Right lobe of liver (tissue), 6 donors: ENCODE measurements around the gene GNAI3. TPM values are rescaled to one million over a fixed set of nuclear protein-coding genes. Genes with fewer than 3 reads are reported as not detected.

ENCODE experiments used
- ATAC-seq, 4 donors: fragments of 200-7000 bp; cut with Tn5 transposase; one replicate each; pipeline ENCODE4 v1.9.1; 2020; ENCODE audit warnings: mild to moderate bottlenecking in 4 of 4, moderate library complexity in 4 of 4
- DNase-seq, 3 donors: peaks; one replicate each; pipeline ENCODE4 v3.0.0-alpha.2; 2020
- H3K27ac ChIP-seq, 3 donors: fragments of 200-600 bp; one replicate each; pipeline ENCODE4 v1.8.0; 2022
- H3K27me3 ChIP-seq, 2 donors: fragments of 200-600 bp; one replicate each; pipeline ENCODE4 v1.8.0; 2022
- H3K36me3 ChIP-seq, 4 donors: fragments of 200-600 bp; sonication (generic) in 1 of 4; one replicate each; pipeline versions ENCODE4 v1.5.1 to v1.8.0; 2017 to 2022; ENCODE audit warnings: control low read depth in 1 of 4
- H3K4me1 ChIP-seq, 4 donors: fragments of 200-600 bp; sonication (generic) in 1 of 4; one replicate each; pipeline versions ENCODE4 v1.5.1 to v1.8.0; 2017 to 2022; ENCODE audit warnings: control low read depth in 1 of 4
- H3K4me3 ChIP-seq, 3 donors: fragments of 200-600 bp; one replicate each; pipeline ENCODE4 v1.8.0; 2022
- H3K9me3 ChIP-seq, 4 donors: fragments of 200-600 bp; sonication (generic) in 1 of 4; one replicate each; pipeline versions ENCODE4 v1.5.1 to v1.8.0; 2017 to 2022; ENCODE audit warnings: control low read depth in 1 of 4
- POLR2A ChIP-seq: fragments of 450-650 bp; IDR thresholded peaks from one replicate; pipeline ENCODE4 v1.6.1; 2017; ENCODE audit warnings: antibody characterized with exemption, mild to moderate bottlenecking
- WGBS: methylation state at CpG from one replicate; pipeline ENCODE4 v1.1.6; 2018; ENCODE audit warnings: low coverage, low lambda C conversion rate; ENCODE audit not compliant: insufficient coverage; ENCODE audit errors: missing lambda C conversion rate; 5-methylcytosine and 5-hydroxymethylcytosine counted together
- intact Hi-C, 2 donors: fragments of 100-400 bp; cut with DNase I; formaldehyde crosslinking; loops; one replicate each; pipeline versions ENCODE4 v1.11.2 to v1.14.1; 2022
- long read RNA-seq: library from polyadenylated mRNA; unstranded; transcript quantifications from one replicate; pipeline ENCODE4 v2.0.0, GENCODE V29; 2019
- total RNA-seq, 6 experiments: library from RNA; depleted of rRNA in 2 of 6; stranded (reverse); fragments of >200 nt in 2 of 6; fragmentation: NEBNext Ultra II Directional in 3 of 6; extraction: Animal tissue kit (Norgen Biotek cat#: 25700) in 3 of 6; gene quantifications; one replicate each; pipeline versions ENCODE4 v1.1.0 to v1.2.4, GENCODE V29; 2016 to 2023
- TF ChIP-seq, protein P1 (sequence below), 4 donors: fragments of 200-600 bp in 3 of 4; fragments of 450-650 bp in 1 of 4; IDR thresholded peaks; one replicate each; pipeline versions ENCODE4 v1.5.1 to v1.8.0; 2016 to 2022; ENCODE audit warnings: antibody characterized with exemption in 4 of 4, mild to moderate bottlenecking in 2 of 4
- donor health status: DM: no; HTN: yes; CAD: no.
- donor health status: DM: no; HTN: no; CAD: no.
- donor health status: DM: no; HTN: no; CAD: no.
- donor health status: DM: no; HTN: yes; CAD: no.
- donor health status: DM: no; HTN: yes; CAD: no.

The GNAI3 gene
- total RNA-seq = 1 to 10 TPM; 2.5 to 4.3 (median 3.3) TPM
- long read RNA-seq, full-length matches to known transcripts = 8 of 10 reads
- long read RNA-seq, partial matches to known transcripts = 1 of 10 reads
- long read RNA-seq, other reads (novel, unspliced or antisense) = 1 of 10 reads

DNA sequence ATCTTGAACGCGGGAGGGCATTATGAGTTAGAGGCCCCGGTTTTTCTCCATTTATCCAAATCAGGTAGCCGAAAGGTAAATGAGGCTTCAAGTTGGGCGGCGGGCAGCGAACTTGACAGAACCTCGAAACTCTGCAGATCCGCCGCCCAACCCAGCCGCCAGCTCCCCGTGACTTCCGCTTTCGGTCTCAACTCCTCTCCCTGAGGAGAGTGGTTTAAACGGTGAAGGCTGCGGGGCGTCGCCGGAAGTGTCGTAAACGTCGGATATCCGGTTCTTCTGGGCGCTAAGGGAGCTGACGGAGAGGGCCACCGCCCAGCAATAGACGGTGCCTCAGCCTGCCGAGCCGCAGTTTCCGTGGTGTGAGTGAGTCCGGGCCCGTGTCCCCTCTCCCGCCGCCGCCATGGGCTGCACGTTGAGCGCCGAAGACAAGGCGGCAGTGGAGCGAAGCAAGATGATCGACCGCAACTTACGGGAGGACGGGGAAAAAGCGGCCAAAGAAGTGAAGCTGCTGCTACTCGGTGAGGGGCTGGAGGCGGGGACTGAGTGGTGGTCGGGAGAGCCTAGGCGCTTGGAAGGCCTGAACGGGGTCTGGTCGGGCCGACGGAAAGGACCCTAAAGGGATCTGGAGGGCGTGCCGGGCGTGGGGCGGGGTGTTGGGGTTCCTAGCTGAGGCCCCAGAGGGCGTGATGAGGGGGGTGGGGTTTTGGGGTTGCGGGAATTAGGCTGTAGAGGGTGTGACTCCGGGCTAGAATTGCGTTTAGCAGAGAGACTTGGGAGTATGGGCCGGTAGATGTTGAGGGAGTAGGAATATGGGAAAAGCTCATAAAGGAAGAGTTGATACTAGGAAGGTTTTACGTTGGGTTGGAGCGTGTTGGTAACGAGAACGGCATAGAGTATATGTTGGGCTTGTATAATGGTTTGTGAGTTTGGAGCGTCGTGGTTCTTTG is at the start of gene GNAI3:
GNAI3 (plus strand) TSS at position 295 of the 947 bp plus-strand sequence; CDS start at position 401, 106 bp downstream.
- TF ChIP-seq, protein P1, sequence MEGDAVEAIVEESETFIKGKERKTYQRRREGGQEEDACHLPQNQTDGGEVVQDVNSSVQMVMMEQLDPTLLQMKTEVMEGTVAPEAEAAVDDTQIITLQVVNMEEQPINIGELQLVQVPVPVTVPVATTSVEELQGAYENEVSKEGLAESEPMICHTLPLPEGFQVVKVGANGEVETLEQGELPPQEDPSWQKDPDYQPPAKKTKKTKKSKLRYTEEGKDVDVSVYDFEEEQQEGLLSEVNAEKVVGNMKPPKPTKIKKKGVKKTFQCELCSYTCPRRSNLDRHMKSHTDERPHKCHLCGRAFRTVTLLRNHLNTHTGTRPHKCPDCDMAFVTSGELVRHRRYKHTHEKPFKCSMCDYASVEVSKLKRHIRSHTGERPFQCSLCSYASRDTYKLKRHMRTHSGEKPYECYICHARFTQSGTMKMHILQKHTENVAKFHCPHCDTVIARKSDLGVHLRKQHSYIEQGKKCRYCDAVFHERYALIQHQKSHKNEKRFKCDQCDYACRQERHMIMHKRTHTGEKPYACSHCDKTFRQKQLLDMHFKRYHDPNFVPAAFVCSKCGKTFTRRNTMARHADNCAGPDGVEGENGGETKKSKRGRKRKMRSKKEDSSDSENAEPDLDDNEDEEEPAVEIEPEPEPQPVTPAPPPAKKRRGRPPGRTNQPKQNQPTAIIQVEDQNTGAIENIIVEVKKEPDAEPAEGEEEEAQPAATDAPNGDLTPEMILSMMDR (IDR thresholded peaks at IDR 0.05) = no peak
- peak; percentile 99 for TF ChIP-seq POLR2A
- under 1% methylated on average over 64 of the region's 68 CpGs for WGBS
- intact Hi-C loops = loop anchor here (10.0 kb wide), 3 partner anchors 76 to 226 kb away; partner anchors contain the start of gene EPS8L3 (in 1 of the 2)

DNA sequence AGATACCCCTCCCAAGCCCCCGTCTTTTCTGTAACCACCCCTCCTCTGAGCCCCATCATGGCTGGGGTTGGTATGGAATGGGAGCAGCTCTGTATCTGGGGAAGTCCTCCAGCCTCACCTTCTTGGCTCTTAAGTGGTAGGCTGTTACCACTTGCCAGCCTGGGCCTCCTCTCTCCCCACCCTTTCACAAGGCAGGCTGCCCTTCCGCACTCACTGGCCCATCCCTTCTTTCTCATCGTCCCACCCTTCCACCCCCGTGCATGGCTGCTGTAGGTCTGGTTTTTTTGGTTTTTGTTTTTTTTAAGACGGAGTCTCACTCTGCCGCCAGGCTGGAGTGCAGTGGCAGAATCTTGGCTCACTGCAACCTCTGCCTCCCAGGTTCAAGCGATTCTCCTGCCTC is 49.3 kb upstream of the GNAI3 start:
- no peak for ATAC-seq
- Histone ChIP-seq H3K36me3 (peaks cover 0 to 13% (median 0%) of the 10 kb centered on the region in 4 donors), H3K9me3 (no peaks in the 10 kb centered on the region), H3K4me3 (no peak overlapping the region), H3K27me3 (no peaks in the 10 kb centered on the region), H3K4me1 (peaks cover 0 to 6% (median 2%) of the 10 kb centered on the region in 4 donors), H3K27ac (no peak overlapping the region)
- 82% methylated on average over 6 of the region's 7 CpGs for WGBS
- DNase-seq = no peak
- intact Hi-C loops = loop anchor here in 1 of 2 donors (5.0 kb wide), 1 partner anchor 33 kb away; no protein-coding TSS in a partner anchor
- TF ChIP-seq, protein P1 (IDR thresholded peaks at IDR 0.05) = no peak
- TF ChIP-seq POLR2A = no peak

More for the DNA sequence above, at the start of gene GNAI3:
- Histone ChIP-seq H3K4me3 (peak within 1 kb of the TSS; percentile 85 to 89 (median 88)), H3K27me3 (no peaks in the 10 kb centered on the region), H3K9me3 (no peaks in the 10 kb centered on the region), H3K27ac (peak within 1 kb of the TSS; percentile 92 to 97 (median 95)), H3K36me3 (no peaks in the 10 kb centered on the region), H3K4me1 (peaks cover 0 to 28% (median 3%) of the 10 kb centered on the region in 4 donors)
- DNase-seq (peak; percentile 96 to 98 (median 98)), ATAC-seq (peak; percentile 93 to 97 (median 94))

DNA sequence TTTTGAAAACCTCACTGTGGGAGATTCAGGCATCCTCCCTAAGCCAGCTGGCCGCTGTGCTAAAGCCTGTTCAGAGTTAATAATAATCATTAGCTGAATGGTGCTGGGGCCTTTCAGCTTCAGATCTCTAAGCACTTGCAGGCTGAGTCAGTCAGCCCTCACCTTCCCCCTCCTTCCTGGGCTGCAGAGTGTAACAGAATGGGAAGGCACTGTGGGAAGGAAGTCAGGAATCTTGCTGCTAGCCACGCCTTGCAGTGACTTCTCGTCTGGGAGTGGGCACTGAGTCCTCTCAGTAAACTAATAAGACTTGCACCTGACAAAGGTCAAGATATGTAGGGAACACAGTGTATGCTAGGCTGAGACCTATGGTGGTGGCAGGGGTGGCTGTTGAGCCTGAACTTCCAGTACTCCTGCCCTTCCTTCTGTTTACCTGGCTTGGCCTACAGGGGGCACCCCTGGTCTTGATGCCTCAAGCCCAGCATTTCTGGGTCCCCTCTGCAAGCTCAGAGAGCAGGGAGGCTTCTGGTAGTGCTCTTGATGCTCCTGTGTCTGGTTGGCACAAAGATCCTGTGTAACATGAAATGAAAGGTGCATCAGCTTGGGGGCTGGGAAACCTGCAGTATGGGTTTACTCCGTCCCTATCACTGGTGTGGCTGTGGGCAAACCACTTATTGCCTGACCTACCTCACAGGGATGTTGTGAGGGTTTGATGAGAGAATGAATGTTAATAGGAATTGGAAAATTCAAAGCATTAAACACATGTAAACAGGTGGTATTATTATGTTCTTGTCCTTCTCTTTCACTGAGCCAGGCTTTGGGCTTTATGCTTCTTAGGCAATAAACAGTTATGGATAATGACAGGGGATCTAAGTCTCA is 48.5 kb upstream of the GNAI3 start:
- H3K27me3 ChIP-seq = no peaks in the 10 kb centered on the region
- no peak overlapping the region for H3K27ac ChIP-seq
- H3K4me1 ChIP-seq = peaks cover 0 to 2% (median under 1%) of the 10 kb centered on the region in 4 donors
- no peaks in the 10 kb centered on the region for H3K9me3 ChIP-seq
- H3K4me3 ChIP-seq = no peak overlapping the region
- TF ChIP-seq, protein P1 (IDR thresholded peaks at IDR 0.05) = peak; percentile 29 to 48 (median 40)
- no peak for TF ChIP-seq POLR2A
- DNase-seq (peak in 1 of 3 donors; percentile 53), ATAC-seq (peak; percentile 60 to 70 (median 61))
- peaks cover 0 to 13% (median 0%) of the 10 kb centered on the region in 4 donors for H3K36me3 ChIP-seq
- whole genome bisulfite sequencing = 89% methylated on average over 2 of the region's 4 CpGs
- intact Hi-C loops = loop anchor here in 1 of 2 donors (5.0 kb wide), 1 partner anchor 32 kb away; no protein-coding TSS in a partner anchor

DNA sequence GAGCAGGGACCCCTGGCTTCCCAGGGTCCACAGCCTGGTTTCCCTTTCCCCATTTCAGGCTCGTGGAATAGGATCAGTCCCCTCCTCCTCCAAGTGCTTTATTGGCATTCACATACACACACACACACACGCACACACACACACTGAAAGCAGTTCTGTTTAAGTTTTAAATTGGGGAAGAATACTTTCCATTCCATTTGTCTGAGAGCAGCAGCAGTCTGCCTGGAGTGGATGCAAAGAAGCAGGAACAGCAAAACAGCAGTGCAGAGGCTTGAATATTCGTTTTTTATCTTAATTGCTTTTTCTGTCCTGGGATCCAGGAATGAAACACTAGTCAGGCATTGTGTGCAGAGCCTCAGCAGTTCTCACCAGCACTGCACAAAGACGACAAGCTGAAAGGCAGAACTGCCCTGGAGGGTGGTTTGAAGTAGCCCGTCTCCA is 47.5 kb upstream of the GNAI3 start:
- no peak for TF ChIP-seq POLR2A
- TF ChIP-seq, protein P1 (IDR thresholded peaks at IDR 0.05) = no peak
- Histone ChIP-seq H3K4me3 (no peak overlapping the region), H3K27ac (no peak overlapping the region), H3K9me3 (no peaks in the 10 kb centered on the region), H3K27me3 (no peaks in the 10 kb centered on the region), H3K36me3 (peaks cover 0 to 11% (median 0%) of the 10 kb centered on the region in 4 donors), H3K4me1 (no peaks in the 10 kb centered on the region)
- no peak for DNase-seq
- WGBS = 61% methylated on average over 4 of the region's 5 CpGs
- ATAC-seq = no peak
- intact Hi-C loops = no loop called here
